ENCODE measurements around the gene LINGO3. TPM values are rescaled to one million over a fixed set of nuclear protein-coding genes. Genes with fewer than 3 reads are reported as not detected.

LINGO3 gene
- total and polyA plus RNA-seq, 2 experiments from 2014 or later = 0.29 to 0.45 TPM

DNA sequence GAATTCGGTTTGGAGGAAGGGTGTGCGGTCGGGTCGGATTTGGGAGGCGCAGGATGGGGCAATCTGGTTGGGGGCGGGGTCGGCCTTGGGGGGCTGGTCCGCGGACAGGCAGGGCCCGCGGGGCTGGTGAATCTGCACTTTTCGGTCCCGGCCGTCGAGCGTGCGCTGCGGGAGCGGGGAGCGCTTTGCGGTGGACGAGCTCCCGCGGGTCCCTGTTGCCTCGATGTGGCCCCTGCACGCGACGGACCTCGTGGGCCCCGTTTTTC is 37.9 kb downstream of the LINGO3 start (continued):
- no peak for TF ChIP-seq JUNB (IDR thresholded peaks at IDR 0.05; ENCODE audit: unreplicated experiment)
- no peak for TF ChIP-seq NANOG (IDR thresholded peaks at IDR 0.05; ENCODE audit: borderline replicate concordance)
- no peak for TF ChIP-seq ZNF331 (CRISPR knock-in tag; IDR thresholded peaks at IDR 0.05; ENCODE audit: low read depth)
- no peak for TF ChIP-seq POLR2AphosphoS5 (IDR thresholded peaks at IDR 0.05; ENCODE audit: low read depth)
- TF ChIP-seq STAT1 (IDR thresholded peaks at IDR 0.05; ENCODE audit: unreplicated experiment) = no peak

DNA sequence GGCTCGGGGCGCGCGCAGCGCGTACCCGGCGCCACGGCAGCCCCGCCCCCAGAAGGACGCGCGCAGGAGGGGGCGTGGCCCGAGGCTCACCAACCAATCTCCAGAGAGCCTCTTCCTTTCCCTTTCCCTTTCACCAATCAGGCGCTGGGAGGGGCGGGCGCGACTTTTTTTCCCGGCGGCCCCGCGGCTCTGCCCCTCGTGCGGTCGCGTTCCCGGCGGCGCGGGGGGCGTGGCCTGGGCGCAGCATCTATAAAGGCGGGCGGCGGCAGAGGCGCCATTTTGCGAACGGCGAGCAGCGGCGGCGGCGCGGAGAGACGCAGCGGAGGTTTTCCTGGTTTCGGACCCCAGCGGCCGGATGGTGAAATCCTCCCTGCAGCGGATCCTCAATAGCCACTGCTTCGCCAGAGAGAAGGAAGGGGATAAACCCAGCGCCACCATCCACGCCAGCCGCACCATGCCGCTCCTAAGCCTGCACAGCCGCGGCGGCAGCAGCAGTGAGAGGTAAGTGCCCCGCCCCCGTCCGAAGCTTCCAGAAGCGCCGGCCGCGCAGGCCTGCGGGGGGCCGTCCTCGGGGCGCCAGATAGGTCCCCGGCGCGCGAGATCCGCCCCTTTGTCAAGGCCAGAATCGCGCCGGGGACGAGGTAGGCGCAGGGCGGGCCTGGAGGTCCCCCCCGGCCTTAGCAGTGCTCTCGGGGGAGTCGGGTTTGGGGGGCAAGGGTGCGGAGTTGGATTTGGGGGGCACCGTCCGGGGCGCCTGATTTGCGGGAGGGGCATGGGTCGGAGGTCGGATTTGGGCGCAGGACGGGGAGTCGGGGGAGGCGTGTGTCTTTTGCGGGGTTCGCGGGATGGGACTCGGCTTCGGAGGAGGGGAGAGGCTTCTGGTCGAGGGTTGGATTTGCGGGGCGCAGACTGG is 38.5 kb downstream of the LINGO3 start:
- peak overlapping the region; percentile 97 for H3K27ac Mint-ChIP-seq
- no peaks in the 10 kb centered on the region for H3K27me3 ChIP-seq (ENCODE audit: insufficient read depth)
- peaks cover 18% of the 10 kb centered on the region for H3K4me1 ChIP-seq (ENCODE audit: insufficient read depth)
- peak overlapping the region; percentile 89 for H3K4me2 ChIP-seq
- TF ChIP-seq POLR2AphosphoS5 (IDR thresholded peaks at IDR 0.05; ENCODE audit: low read depth) (peak; percentile 99), JUNB (IDR thresholded peaks at IDR 0.05; ENCODE audit: unreplicated experiment) (no peak), EZH2phosphoT487 (IDR thresholded peaks at IDR 0.05; ENCODE audit: unreplicated experiment) (no peak), NANOG (IDR thresholded peaks at IDR 0.05; ENCODE audit: borderline replicate concordance) (no peak), CREB1 (CRISPR knock-in tag; IDR thresholded peaks at IDR 0.05; ENCODE audit: low read depth) (peak; percentile 65), STAT1 (IDR thresholded peaks at IDR 0.05; ENCODE audit: unreplicated experiment) (no peak)
- TF ChIP-seq, protein P1, sequence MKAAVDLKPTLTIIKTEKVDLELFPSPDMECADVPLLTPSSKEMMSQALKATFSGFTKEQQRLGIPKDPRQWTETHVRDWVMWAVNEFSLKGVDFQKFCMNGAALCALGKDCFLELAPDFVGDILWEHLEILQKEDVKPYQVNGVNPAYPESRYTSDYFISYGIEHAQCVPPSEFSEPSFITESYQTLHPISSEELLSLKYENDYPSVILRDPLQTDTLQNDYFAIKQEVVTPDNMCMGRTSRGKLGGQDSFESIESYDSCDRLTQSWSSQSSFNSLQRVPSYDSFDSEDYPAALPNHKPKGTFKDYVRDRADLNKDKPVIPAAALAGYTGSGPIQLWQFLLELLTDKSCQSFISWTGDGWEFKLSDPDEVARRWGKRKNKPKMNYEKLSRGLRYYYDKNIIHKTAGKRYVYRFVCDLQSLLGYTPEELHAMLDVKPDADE (IDR thresholded peaks at IDR 0.05) = 0 out of 2 replicates have a peak, but pooled peaks have one; percentile 12
- TF ChIP-seq, protein P2, sequence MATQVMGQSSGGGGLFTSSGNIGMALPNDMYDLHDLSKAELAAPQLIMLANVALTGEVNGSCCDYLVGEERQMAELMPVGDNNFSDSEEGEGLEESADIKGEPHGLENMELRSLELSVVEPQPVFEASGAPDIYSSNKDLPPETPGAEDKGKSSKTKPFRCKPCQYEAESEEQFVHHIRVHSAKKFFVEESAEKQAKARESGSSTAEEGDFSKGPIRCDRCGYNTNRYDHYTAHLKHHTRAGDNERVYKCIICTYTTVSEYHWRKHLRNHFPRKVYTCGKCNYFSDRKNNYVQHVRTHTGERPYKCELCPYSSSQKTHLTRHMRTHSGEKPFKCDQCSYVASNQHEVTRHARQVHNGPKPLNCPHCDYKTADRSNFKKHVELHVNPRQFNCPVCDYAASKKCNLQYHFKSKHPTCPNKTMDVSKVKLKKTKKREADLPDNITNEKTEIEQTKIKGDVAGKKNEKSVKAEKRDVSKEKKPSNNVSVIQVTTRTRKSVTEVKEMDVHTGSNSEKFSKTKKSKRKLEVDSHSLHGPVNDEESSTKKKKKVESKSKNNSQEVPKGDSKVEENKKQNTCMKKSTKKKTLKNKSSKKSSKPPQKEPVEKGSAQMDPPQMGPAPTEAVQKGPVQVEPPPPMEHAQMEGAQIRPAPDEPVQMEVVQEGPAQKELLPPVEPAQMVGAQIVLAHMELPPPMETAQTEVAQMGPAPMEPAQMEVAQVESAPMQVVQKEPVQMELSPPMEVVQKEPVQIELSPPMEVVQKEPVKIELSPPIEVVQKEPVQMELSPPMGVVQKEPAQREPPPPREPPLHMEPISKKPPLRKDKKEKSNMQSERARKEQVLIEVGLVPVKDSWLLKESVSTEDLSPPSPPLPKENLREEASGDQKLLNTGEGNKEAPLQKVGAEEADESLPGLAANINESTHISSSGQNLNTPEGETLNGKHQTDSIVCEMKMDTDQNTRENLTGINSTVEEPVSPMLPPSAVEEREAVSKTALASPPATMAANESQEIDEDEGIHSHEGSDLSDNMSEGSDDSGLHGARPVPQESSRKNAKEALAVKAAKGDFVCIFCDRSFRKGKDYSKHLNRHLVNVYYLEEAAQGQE (IDR thresholded peaks at IDR 0.05; ENCODE audit: unreplicated experiment) = peak; percentile 6
- TF ChIP-seq, protein P3, sequence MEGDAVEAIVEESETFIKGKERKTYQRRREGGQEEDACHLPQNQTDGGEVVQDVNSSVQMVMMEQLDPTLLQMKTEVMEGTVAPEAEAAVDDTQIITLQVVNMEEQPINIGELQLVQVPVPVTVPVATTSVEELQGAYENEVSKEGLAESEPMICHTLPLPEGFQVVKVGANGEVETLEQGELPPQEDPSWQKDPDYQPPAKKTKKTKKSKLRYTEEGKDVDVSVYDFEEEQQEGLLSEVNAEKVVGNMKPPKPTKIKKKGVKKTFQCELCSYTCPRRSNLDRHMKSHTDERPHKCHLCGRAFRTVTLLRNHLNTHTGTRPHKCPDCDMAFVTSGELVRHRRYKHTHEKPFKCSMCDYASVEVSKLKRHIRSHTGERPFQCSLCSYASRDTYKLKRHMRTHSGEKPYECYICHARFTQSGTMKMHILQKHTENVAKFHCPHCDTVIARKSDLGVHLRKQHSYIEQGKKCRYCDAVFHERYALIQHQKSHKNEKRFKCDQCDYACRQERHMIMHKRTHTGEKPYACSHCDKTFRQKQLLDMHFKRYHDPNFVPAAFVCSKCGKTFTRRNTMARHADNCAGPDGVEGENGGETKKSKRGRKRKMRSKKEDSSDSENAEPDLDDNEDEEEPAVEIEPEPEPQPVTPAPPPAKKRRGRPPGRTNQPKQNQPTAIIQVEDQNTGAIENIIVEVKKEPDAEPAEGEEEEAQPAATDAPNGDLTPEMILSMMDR (conservative IDR thresholded peaks at IDR 0.05; ENCODE audit: low read depth in 2 of 2) = no peak; a peak in 1 of 4 replicates
- H3K36me3 Mint-ChIP-seq (ENCODE audit: low read depth) = peaks cover 33% of the 10 kb centered on the region
- peak overlapping the region; percentile 55; the same call in 1 of the 2 replicates for H3K27ac ChIP-seq (ENCODE audit: low read depth)
- peaks cover 4% of the 10 kb centered on the region; the same call in 1 of the 2 replicates for H3K36me3 ChIP-seq (ENCODE audit: insufficient read depth)
- H2AFZ ChIP-seq = no peak overlapping the region
- H3K4me3 ChIP-seq = peak overlapping the region; percentile 98
- ATAC-seq (peak; percentile 58), DNase-seq (ENCODE audit: low spot score) (peak; percentile 96)
- peaks cover 26% of the 10 kb centered on the region for H4K20me1 ChIP-seq (replicated peaks; ENCODE audit: insufficient read depth)
- H3F3A ChIP-seq (replicated peaks; ENCODE audit: low read depth) = peaks cover 34% of the 10 kb centered on the region
- no peaks in the 10 kb centered on the region for H3K9me2 ChIP-seq (ENCODE audit: insufficient read depth)
- peaks cover 45% of the 10 kb centered on the region for H3K79me2 ChIP-seq (replicated peaks; ENCODE audit: insufficient read depth)
- peaks cover 20% of the 10 kb centered on the region for H3K4me1 Mint-ChIP-seq
- H3K4me3 Mint-ChIP-seq = peak overlapping the region; percentile 93
- H3K9me3 Mint-ChIP-seq = peaks cover 7% of the 10 kb centered on the region; the same call in 1 of the 3 replicates
- peaks cover 24% of the 10 kb centered on the region for H3K27me3 Mint-ChIP-seq (ENCODE audit: insufficient read depth, low read depth, poor library complexity)

Measured in GM23338 (cell line).